Mesenchymal stem cell (in vitro differentiated cells and primary cell): ENCODE results near the gene MYH14.
A peak's percentile ranks its signal among the peaks of the same experiment; 100 is the strongest.

Experiments
- DNase-seq: peaks from one replicate; pipeline ENCODE4 v3.0.0-alpha.2; 2013
- H2AFZ ChIP-seq: one replicate; pipeline ENCODE4 v1.6.1; 2013; ENCODE audit warnings: low read depth, mild to moderate bottlenecking, control low read depth, inconsistent platforms, low read length, moderate library complexity
- H2AK5ac ChIP-seq: 2 replicates; pipeline ENCODE4 v1.6.1; 2013; ENCODE audit warnings: low read length, moderate library complexity, mild to moderate bottlenecking, inconsistent platforms; ENCODE audit not compliant: severe bottlenecking
- H2BK120ac ChIP-seq: one replicate; pipeline ENCODE4 v1.6.1; 2013; ENCODE audit warnings: low read depth, mild to moderate bottlenecking, inconsistent platforms, low read length, moderate library complexity
- H2BK12ac ChIP-seq, 2 experiments: one replicate each; pipeline ENCODE4 v1.6.1; 2013; ENCODE audit warnings: inconsistent platforms in 2 of 2, low read length in 2 of 2, mild to moderate bottlenecking in 2 of 2, moderate library complexity in 2 of 2, control low read depth in 1 of 2
- H2BK15ac ChIP-seq: one replicate; pipeline ENCODE4 v1.6.1; 2013; ENCODE audit warnings: mild to moderate bottlenecking, low read depth, inconsistent platforms; ENCODE audit not compliant: poor library complexity, severe bottlenecking
- H2BK5ac ChIP-seq: 2 replicates; pipeline ENCODE4 v1.6.1; 2013; ENCODE audit warnings: low read depth, mild to moderate bottlenecking, low read length, control low read depth, inconsistent platforms; ENCODE audit not compliant: poor library complexity, severe bottlenecking
- H3K14ac ChIP-seq, 2 experiments: one replicate each; pipeline ENCODE4 v1.6.1; 2013; ENCODE audit warnings: inconsistent platforms in 2 of 2, low read length in 2 of 2, control low read depth in 1 of 2, mild to moderate bottlenecking in 1 of 2, moderate library complexity in 1 of 2
- H3K18ac ChIP-seq, 2 experiments: one replicate each; pipeline ENCODE4 v1.6.1; 2013; ENCODE audit warnings: inconsistent platforms in 2 of 2, low read length in 2 of 2, control low read depth in 1 of 2, low read depth in 1 of 2, mild to moderate bottlenecking in 1 of 2
- H3K23ac ChIP-seq, 2 experiments: one replicate each; pipeline ENCODE4 v1.6.1; 2013; ENCODE audit warnings: inconsistent platforms in 2 of 2, low read length in 2 of 2, mild to moderate bottlenecking in 2 of 2, moderate library complexity in 2 of 2, control low read depth in 1 of 2
- H3K27ac ChIP-seq: 2 replicates; pipeline ENCODE4 v1.5.1; 2013; ENCODE audit warnings: mild to moderate bottlenecking, moderate library complexity, low read length, control low read depth, inconsistent platforms; ENCODE audit not compliant: poor library complexity, severe bottlenecking
- H3K27me3 ChIP-seq, 2 experiments: 2 replicates each; pipeline versions ENCODE4 v1.6.1 to v1.7.0; 2013; ENCODE audit warnings: low read length in 2 of 2, mild to moderate bottlenecking in 2 of 2, moderate library complexity in 2 of 2, control low read depth in 1 of 2, inconsistent platforms in 1 of 2; ENCODE audit not compliant: control insufficient read depth in 1 of 2, insufficient read depth in 1 of 2
- H3K36me3 ChIP-seq, 2 experiments: 2 replicates each; pipeline versions ENCODE4 v1.6.1 to v1.7.0; 2013; ENCODE audit warnings: low read length in 2 of 2, control low read depth in 1 of 2, inconsistent platforms in 1 of 2, low read depth in 1 of 2, mild to moderate bottlenecking in 1 of 2; ENCODE audit not compliant: insufficient read depth in 2 of 2, control insufficient read depth in 1 of 2
- H3K4ac ChIP-seq, 2 experiments: one replicate each; pipeline ENCODE4 v1.6.1; 2013; ENCODE audit warnings: inconsistent platforms in 2 of 2, low read length in 2 of 2, mild to moderate bottlenecking in 2 of 2, moderate library complexity in 2 of 2, control low read depth in 1 of 2, low read depth in 1 of 2
- H3K4me1 ChIP-seq: 2 replicates; pipeline ENCODE4 v1.6.1; 2013; ENCODE audit warnings: low read depth, low read length, control low read depth; ENCODE audit not compliant: control insufficient read depth, insufficient read depth
- H3K4me2 ChIP-seq: 2 replicates; pipeline ENCODE4 v1.6.1; 2013; ENCODE audit warnings: low read length, mild to moderate bottlenecking, inconsistent platforms; ENCODE audit not compliant: poor library complexity, severe bottlenecking
- H3K4me3 ChIP-seq, 2 experiments: 2 replicates each; pipeline versions ENCODE4 v1.5.1 to v1.7.0; 2013; ENCODE audit warnings: low read length in 2 of 2, mild to moderate bottlenecking in 2 of 2, control low read depth in 1 of 2, low read depth in 1 of 2; ENCODE audit not compliant: insufficient read depth in 1 of 2
- H3K79me1 ChIP-seq: replicated peaks from 2 replicates; pipeline ENCODE4 v1.6.1; 2013; ENCODE audit warnings: mild to moderate bottlenecking, control low read depth, low read length, inconsistent platforms; ENCODE audit not compliant: poor library complexity, severe bottlenecking
- H3K9ac ChIP-seq: 2 replicates; pipeline ENCODE4 v1.7.0; 2013; ENCODE audit warnings: mild to moderate bottlenecking, low read length, moderate library complexity
- H3K9me3 ChIP-seq: 2 replicates; pipeline ENCODE4 v1.7.0; 2013; ENCODE audit warnings: mild to moderate bottlenecking, low read length; ENCODE audit not compliant: control insufficient read depth
- H4K8ac ChIP-seq: one replicate; pipeline ENCODE4 v1.6.1; 2013; ENCODE audit warnings: inconsistent platforms, mild to moderate bottlenecking, low read length, moderate library complexity
- H4K91ac ChIP-seq: one replicate; pipeline ENCODE4 v1.6.1; 2013; ENCODE audit warnings: mild to moderate bottlenecking, low read length, inconsistent platforms
- WGBS: methylation state at CpG from one replicate; pipeline ENCODE4 v1.1.7; 2013; ENCODE audit warnings: mixed read lengths; 5-methylcytosine and 5-hydroxymethylcytosine counted together

MYH14 gene

DNA sequence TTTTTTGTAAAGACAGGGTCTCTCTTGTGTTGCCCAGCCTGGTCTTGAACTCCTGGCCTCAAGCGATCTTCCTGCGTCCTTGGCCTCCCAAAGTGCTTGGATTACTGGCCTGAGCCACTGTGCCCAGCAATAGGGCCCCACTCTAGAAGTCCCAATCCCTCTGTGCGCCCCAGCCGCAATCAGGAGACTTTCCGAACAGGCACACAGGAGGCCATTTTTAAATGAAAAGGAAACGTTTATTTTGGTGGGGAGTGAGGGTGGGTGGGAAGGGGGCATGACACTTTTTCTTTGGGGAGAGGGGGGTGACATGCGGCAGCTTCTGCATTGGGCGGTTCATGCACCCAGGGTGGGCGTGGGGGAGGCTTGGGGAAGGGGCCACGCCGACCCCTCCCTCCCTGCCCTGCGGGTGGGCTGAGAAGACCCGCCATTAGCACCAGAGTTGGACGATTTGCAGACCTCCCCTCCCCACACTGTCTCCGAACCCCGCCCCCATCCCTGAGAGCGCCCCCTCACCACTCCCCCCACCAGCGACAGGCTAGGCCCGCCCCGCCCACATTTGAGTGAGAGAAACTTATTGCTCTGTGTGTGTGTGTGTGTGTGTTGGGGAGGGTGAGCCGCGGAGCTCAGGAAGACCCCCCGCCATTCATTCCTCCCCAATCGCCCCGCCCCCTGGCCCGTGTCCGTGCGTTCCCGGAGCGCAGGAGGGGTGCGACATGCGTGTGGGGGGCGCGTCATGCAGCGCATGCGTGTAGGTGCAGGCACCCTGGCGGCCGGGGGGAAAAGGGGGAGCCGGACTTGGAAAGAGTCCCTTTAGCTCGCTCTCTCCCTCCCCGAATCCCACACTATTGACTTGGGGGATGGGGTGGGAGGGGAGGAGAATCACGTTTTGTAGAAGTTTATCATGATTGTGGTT, 108.6 kb downstream of the MYH14 start:
- no peak overlapping the region for H3K23ac ChIP-seq
- no peak overlapping the region for H2AFZ ChIP-seq
- no peak overlapping the region for H2AK5ac ChIP-seq
- no peaks in the 10 kb centered on the region for H3K79me1 ChIP-seq
- no peak overlapping the region for H3K4me2 ChIP-seq
- no peak overlapping the region for H3K4ac ChIP-seq
- H3K4me3 ChIP-seq = no peak overlapping the region
- H2BK12ac ChIP-seq = no peak overlapping the region
- no peak overlapping the region for H4K91ac ChIP-seq
- H3K27ac ChIP-seq = no peak overlapping the region
- peaks cover 18% of the 10 kb centered on the region for H3K9me3 ChIP-seq
- no peak overlapping the region for H4K8ac ChIP-seq
- H2BK15ac ChIP-seq = no peak overlapping the region
- WGBS = 9% methylated on average over 19 of the region's 42 CpGs
- no peak for DNase-seq
- H3K27me3 ChIP-seq = peaks cover 42 to 62% of the 10 kb centered on the region in 2 experiments
- H2BK120ac ChIP-seq = no peak overlapping the region
- H2BK5ac ChIP-seq = no peak overlapping the region
- no peaks in the 10 kb centered on the region for H3K36me3 ChIP-seq
- no peak overlapping the region for H3K18ac ChIP-seq
- no peak overlapping the region for H3K9ac ChIP-seq
- peaks cover 2% of the 10 kb centered on the region for H3K4me1 ChIP-seq
- H3K14ac ChIP-seq = no peak overlapping the region

DNA sequence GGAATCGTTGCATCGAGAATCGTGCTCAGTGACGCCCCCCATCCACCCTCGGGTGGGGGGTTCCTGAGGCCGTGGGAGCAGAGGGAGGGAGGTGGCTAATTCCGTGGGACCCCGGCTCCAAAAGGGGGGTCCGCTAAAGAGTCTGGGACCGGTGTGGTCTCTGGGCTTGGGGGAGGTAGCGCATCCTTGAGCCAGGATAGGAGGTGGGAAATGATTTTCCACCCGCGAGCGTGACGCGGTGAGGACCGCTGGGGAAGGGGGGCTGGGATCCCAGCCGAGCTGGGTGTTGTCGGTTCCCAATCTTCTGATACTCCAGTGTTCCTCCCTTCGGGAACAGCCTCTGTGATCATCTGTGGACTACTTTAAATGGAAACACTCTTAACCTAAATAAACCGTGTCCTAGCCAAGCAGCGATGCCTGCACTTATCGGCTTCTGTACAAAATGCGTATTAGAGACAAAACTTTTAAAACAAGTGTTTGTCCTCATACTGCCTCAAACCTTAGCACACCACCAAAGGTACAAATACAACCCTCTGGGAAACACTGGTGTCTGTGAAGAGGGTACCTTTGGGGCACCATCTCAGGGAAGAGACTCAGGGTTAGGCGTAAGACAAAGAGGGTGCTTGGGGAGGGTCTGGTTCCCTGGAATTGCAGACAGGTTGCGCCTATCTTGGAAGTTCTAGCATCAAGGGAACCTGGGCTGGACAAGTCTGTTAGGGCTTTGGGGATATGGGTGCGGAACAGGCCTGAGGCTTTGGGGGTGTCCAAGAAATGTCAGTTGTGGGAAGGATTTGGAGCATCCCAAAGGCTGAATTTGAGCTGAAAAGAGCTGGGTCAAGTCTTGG, 109.8 kb downstream of the MYH14 start:
- no peak overlapping the region for H3K4me3 ChIP-seq
- H2AFZ ChIP-seq = no peak overlapping the region
- no peak overlapping the region for H4K91ac ChIP-seq
- H4K8ac ChIP-seq = no peak overlapping the region
- no peak overlapping the region for H2BK15ac ChIP-seq
- H3K4me2 ChIP-seq = no peak overlapping the region
- 15% methylated on average over 27 of the region's 27 CpGs for WGBS
- H2BK5ac ChIP-seq = no peak overlapping the region
- no peak overlapping the region for H2AK5ac ChIP-seq
- peaks cover 2% of the 10 kb centered on the region for H3K4me1 ChIP-seq
- H3K36me3 ChIP-seq = no peaks in the 10 kb centered on the region
- no peaks in the 10 kb centered on the region for H3K79me1 ChIP-seq
- no peak overlapping the region for H3K27ac ChIP-seq
- peak overlapping the region; percentile 19 for H2BK120ac ChIP-seq
- H3K27me3 ChIP-seq = peaks cover 42 to 58% of the 10 kb centered on the region in 2 experiments
- no peak overlapping the region for H2BK12ac ChIP-seq
- H3K14ac ChIP-seq = no peak overlapping the region
- H3K9ac ChIP-seq = no peak overlapping the region
- DNase-seq = no peak
- H3K23ac ChIP-seq = no peak overlapping the region
- no peak overlapping the region for H3K4ac ChIP-seq
- H3K9me3 ChIP-seq = peaks cover 6% of the 10 kb centered on the region
- H3K18ac ChIP-seq = no peak overlapping the region

DNA sequence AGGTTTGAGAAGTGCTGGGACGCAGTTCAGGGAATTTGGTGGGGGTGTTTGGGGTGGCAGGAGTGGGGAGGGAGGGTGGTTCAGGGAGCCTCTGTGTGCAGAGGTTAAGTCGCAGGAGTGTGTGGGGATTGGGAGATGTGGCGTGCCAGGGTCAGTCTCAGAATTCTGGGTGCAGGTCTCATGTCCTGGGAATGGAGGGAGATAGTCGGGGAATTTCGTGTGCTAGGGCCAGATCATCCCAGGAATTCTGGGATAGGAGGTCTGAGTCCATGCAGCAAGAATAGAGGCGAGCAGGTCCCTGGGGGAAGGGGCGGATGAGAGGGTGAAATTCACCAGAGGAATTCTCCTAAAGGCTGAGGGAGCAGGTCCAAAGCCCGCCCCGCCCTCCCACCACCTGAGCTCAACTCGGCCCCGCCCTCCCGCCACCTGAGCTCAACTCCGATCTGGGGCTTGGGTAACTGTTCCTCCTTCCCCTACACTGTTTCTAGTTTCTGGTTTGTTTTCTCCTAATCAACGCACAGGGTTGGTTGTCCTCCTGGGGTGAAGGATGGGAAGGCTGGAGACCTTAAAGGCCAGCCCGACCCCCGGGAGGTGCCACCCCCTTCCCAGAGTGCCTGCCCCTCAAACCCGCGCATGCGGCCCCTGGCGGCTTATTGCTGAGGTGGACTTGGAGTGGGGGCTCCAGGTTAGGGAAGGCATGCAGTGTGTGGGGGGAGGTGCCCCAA, 110.6 kb downstream of the MYH14 start:
- Histone ChIP-seq H4K91ac (no peak overlapping the region), H3K79me1 (no peaks in the 10 kb centered on the region), H3K4me2 (no peak overlapping the region), H2BK5ac (no peak overlapping the region), H3K27me3 (peaks cover 42 to 58% of the 10 kb centered on the region in 2 experiments), H3K18ac (no peak overlapping the region), H3K4ac (no peak overlapping the region), H2BK15ac (no peak overlapping the region), H3K14ac (no peak overlapping the region), H2AK5ac (no peak overlapping the region), H2BK120ac (no peak overlapping the region), H4K8ac (no peak overlapping the region), H2AFZ (no peak overlapping the region), H3K9me3 (no peaks in the 10 kb centered on the region), H3K4me3 (no peak overlapping the region), H3K9ac (no peak overlapping the region), H3K27ac (no peak overlapping the region), H3K36me3 (no peaks in the 10 kb centered on the region), H3K4me1 (peaks cover 2% of the 10 kb centered on the region), H2BK12ac (no peak overlapping the region), H3K23ac (no peak overlapping the region)
- DNase-seq = no peak
- WGBS = 5% methylated on average over 12 of the region's 20 CpGs
